NCI-H2081 (cell line): Measurements from ENCODE around the gene DTD2.
"Not testable (repeated sequence)": the region's sequence is repeated elsewhere in the genome, so short reads cannot be mapped to it uniquely, and the experiment has no call there.

Source experiments
- DNase-seq, 2 experiments: peaks; one replicate each; lab custom pipeline; 2025; lab: John Stamatoyannopoulos, UW

Gene DTD2

GRCh38 chr14:31456841-31457664 lies at the start of gene DTD2:
Gene DTD2 (minus strand): TSS chr14:31457506. CDS start chr14:31457393, 113 bp downstream.
- DNase-seq: peak; percentile 95 to 96

- DNase-seq: no peak
Measured at GRCh38 chr14:31505411-31505810, 48.1 kb upstream of the DTD2 start.

GRCh38 chr14:31501870-31502269 lies 44.6 kb upstream of the DTD2 start:
- DNase-seq: no peak

- no peak for DNase-seq
Measured at GRCh38 chr14:31492759-31493498, 35.6 kb upstream of the DTD2 start.

GRCh38 chr14:31489691-31490090 lies 32.4 kb upstream of the DTD2 start:
- DNase-seq: no peak

GRCh38 chr14:31487886-31488285 lies 30.6 kb upstream of the DTD2 start, which contains the start of gene GPR33:
Gene GPR33 (minus strand): TSS chr14:31488039. CDS start chr14:31483965, 4,074 bp downstream.
- DNase-seq: no peak

- DNase-seq: no peak
Measured at GRCh38 chr14:31486764-31487163, 29.5 kb upstream of the DTD2 start.

- no peak for DNase-seq
Measured at GRCh38 chr14:31484754-31485153, 27.4 kb upstream of the DTD2 start.

GRCh38 chr14:31480156-31480555 lies 22.9 kb upstream of the DTD2 start:
- DNase-seq: no peak

GRCh38 chr14:31479027-31479426 lies 21.7 kb upstream of the DTD2 start:
- no peak for DNase-seq

GRCh38 chr14:31477248-31477647 lies 19.9 kb upstream of the DTD2 start:
- DNase-seq: no peak

GRCh38 chr14:31476131-31476866 lies 19.0 kb upstream of the DTD2 start:
- DNase-seq: no peak

GRCh38 chr14:31466554-31466953 lies 9.2 kb upstream of the DTD2 start:
- no peak for DNase-seq

- no peak for DNase-seq
Measured at GRCh38 chr14:31465111-31465510, 7.8 kb upstream of the DTD2 start.

- DNase-seq: not testable (repeated sequence)
Measured at GRCh38 chr14:31462450-31462849, 5.1 kb upstream of the DTD2 start.

GRCh38 chr14:31461545-31461944 lies 4.2 kb upstream of the DTD2 start:
- no peak for DNase-seq

GRCh38 chr14:31457665-31458659 lies 656 bp upstream of the DTD2 start:
- DNase-seq: no peak

GRCh38 chr14:31449971-31450610 lies 7.2 kb downstream of the DTD2 start:
- peak; percentile 18 to 61 for DNase-seq

- no peak for DNase-seq
Measured at GRCh38 chr14:31449136-31449535, 8.2 kb downstream of the DTD2 start.

- no peak for DNase-seq
Measured at GRCh38 chr14:31445703-31446102, 11.6 kb downstream of the DTD2 start.

- DNase-seq: no peak
Measured at GRCh38 chr14:31442284-31442683, 15.0 kb downstream of the DTD2 start.
